ENCODE results near the gene PRKAB1. TPM values are rescaled to one million over a fixed set of nuclear protein-coding genes. Genes with fewer than 3 reads are reported as not detected.

Gene PRKAB1
- 22.2 TPM for total RNA-seq

DNA sequence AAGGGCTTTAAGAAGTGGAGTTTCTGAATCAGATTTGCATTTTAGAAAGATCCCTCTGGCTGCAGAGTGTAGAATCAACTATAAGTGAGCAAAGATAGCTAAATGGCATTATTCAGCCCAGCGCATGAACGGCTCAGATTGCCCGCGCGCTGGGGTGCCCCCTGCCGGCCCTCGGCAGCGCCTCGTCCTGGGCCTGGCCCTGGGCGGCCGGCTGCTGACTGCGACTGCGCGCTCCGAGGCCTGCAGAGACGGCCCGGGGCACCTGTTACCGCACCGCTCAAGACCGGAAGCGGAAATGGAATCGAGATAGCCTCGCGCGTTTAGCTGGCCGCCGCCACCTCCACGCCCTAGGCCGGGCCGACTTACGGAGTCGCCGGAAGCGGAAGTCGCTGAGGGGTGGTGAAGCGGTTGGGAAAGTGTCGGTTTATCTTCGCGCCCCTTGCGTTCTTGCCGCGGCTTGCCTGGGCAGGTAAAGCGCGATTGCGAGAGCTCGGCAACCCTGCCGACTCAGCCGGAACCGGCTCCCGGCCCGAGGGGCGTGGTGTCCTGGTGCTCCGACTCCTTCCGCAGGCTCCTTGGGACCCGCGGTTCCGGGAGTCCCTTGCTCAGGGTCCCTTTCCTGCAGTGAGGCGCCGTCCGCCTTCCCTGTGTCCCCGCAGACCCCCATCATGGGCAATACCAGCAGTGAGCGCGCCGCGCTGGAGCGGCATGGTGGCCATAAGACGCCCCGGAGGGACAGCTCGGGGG, at the start of gene PRKAB1:
Gene PRKAB1 (plus strand): TSS at position 557 of the 747 bp plus-strand sequence. CDS start 112 bp downstream, at position 669.

Small RNAs within 50 kb of the gene (small RNA-seq; reads per million reads assigned to genes)
- gene RN7SKP197 (ENCODE audit: low replicate concordance), result not detected

Other genes starting within 250 kb of the PRKAB1 start
- not detected for gene TMEM233, start 74.4 kb upstream of the PRKAB1 start, total RNA-seq
- gene CIT, start 209.2 kb downstream of the PRKAB1 start, total RNA-seq, result 24.4 TPM

Measured in parietal lobe (tissue), 2 donors.